ENCODE data around the gene OSGEP. TPM values are rescaled to one million over a fixed set of nuclear protein-coding genes. Genes with fewer than 3 reads are reported as not detected.

The OSGEP gene
- total RNA-seq, 1 donor from 2014 or later = 67.0 TPM

DNA sequence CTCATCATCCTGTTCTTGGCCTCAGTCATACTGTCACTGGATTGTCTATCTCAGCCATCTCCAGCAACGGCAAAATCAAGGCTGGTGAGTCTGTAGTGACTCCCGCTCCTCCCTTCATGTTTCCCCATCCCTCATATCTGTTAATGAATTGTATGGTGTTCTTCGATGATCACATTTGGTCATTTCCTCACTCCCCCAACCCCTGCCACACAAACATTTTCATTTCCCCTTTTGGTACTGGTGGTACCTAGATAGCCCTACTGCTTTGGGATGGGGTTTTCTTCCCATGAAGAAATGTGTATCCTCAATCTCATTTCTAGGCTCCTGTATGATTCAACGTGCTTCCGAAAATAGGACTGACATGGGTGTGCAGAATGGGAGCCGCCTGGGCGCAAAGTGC is 15.9 kb downstream of the OSGEP start:
- H3K36me3 ChIP-seq = no peaks in the 10 kb centered on the region
- no peak overlapping the region for H3K9ac ChIP-seq
- no peaks in the 10 kb centered on the region for H3K4me1 Mint-ChIP-seq
- no peak overlapping the region for H3K4me2 ChIP-seq
- no peaks in the 10 kb centered on the region for H3K27me3 ChIP-seq
- no peaks in the 10 kb centered on the region for H3K4me1 ChIP-seq
- no peak overlapping the region for H3K4me3 ChIP-seq
- peaks cover 5% of the 10 kb centered on the region for H3K27me3 Mint-ChIP-seq (ENCODE audit: insufficient read depth, low read depth)
- H3K36me3 Mint-ChIP-seq = peaks cover 4% of the 10 kb centered on the region
- no peaks in the 10 kb centered on the region for H3K79me2 ChIP-seq (ENCODE audit: low read depth)
- H2AFZ ChIP-seq (replicated peaks) = no peak overlapping the region
- no peaks in the 10 kb centered on the region for H3K9me3 ChIP-seq (ENCODE audit: low read depth)
- no peaks in the 10 kb centered on the region for H4K20me1 ChIP-seq (ENCODE audit: low read depth)
- no peak overlapping the region for H3K27ac ChIP-seq
- TF ChIP-seq, protein P1, sequence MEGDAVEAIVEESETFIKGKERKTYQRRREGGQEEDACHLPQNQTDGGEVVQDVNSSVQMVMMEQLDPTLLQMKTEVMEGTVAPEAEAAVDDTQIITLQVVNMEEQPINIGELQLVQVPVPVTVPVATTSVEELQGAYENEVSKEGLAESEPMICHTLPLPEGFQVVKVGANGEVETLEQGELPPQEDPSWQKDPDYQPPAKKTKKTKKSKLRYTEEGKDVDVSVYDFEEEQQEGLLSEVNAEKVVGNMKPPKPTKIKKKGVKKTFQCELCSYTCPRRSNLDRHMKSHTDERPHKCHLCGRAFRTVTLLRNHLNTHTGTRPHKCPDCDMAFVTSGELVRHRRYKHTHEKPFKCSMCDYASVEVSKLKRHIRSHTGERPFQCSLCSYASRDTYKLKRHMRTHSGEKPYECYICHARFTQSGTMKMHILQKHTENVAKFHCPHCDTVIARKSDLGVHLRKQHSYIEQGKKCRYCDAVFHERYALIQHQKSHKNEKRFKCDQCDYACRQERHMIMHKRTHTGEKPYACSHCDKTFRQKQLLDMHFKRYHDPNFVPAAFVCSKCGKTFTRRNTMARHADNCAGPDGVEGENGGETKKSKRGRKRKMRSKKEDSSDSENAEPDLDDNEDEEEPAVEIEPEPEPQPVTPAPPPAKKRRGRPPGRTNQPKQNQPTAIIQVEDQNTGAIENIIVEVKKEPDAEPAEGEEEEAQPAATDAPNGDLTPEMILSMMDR (IDR thresholded peaks at IDR 0.05) = no peak
- TF ChIP-seq EZH2phosphoT487 (IDR thresholded peaks at IDR 0.05) = no peak
- peak overlapping the region; percentile 50 for H3K4me3 Mint-ChIP-seq
- no peak overlapping the region for H3K27ac Mint-ChIP-seq
- DNase-seq (ENCODE audit: low spot score) = no peak
- H3F3A ChIP-seq (ENCODE audit: low read depth) = no peaks in the 10 kb centered on the region
- no peaks in the 10 kb centered on the region for H3K9me3 Mint-ChIP-seq

DNA sequence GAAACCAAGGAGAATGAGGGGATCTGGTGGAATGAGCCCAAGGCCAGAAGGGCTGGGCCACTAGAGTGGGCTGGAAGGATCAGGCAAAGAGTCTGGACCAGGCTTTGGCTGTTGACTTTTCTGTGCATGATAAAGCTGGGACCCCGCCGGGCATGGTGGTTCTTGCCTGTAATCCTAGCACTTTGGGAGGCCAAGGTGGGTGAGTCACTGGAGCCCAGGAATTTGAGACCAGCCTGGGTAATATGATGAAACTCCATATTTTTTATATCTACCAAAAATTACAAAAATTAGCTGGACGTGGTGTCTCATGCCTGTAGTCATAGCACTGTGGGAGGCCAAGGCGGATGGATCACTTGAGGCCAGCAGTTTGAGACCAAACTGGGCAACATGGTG is 18.3 kb downstream of the OSGEP start:
- Histone ChIP-seq H3K4me3 (no peak overlapping the region), H3K4me1 (no peaks in the 10 kb centered on the region), H3K27me3 (no peaks in the 10 kb centered on the region), H3K79me2 (ENCODE audit: low read depth) (no peaks in the 10 kb centered on the region), H3K36me3 (no peaks in the 10 kb centered on the region), H3K9ac (no peak overlapping the region), H3K27ac (no peak overlapping the region), H2AFZ (replicated peaks) (no peak overlapping the region), H3K4me2 (no peak overlapping the region), H3F3A (ENCODE audit: low read depth) (no peaks in the 10 kb centered on the region), H4K20me1 (ENCODE audit: low read depth) (no peaks in the 10 kb centered on the region), H3K9me3 (ENCODE audit: low read depth) (no peaks in the 10 kb centered on the region)
- Mint-ChIP-seq H3K4me3 (no peak overlapping the region), H3K36me3 (no peaks in the 10 kb centered on the region), H3K27ac (no peak overlapping the region), H3K27me3 (ENCODE audit: insufficient read depth, low read depth) (peaks cover 7% of the 10 kb centered on the region), H3K9me3 (no peaks in the 10 kb centered on the region), H3K4me1 (no peaks in the 10 kb centered on the region)
- DNase-seq (ENCODE audit: low spot score) = no peak
- TF ChIP-seq EZH2phosphoT487 (IDR thresholded peaks at IDR 0.05) = no peak
- TF ChIP-seq EZH2 (IDR thresholded peaks at IDR 0.05) = no peak
- TF ChIP-seq, protein P1 (IDR thresholded peaks at IDR 0.05) = no peak

DNA sequence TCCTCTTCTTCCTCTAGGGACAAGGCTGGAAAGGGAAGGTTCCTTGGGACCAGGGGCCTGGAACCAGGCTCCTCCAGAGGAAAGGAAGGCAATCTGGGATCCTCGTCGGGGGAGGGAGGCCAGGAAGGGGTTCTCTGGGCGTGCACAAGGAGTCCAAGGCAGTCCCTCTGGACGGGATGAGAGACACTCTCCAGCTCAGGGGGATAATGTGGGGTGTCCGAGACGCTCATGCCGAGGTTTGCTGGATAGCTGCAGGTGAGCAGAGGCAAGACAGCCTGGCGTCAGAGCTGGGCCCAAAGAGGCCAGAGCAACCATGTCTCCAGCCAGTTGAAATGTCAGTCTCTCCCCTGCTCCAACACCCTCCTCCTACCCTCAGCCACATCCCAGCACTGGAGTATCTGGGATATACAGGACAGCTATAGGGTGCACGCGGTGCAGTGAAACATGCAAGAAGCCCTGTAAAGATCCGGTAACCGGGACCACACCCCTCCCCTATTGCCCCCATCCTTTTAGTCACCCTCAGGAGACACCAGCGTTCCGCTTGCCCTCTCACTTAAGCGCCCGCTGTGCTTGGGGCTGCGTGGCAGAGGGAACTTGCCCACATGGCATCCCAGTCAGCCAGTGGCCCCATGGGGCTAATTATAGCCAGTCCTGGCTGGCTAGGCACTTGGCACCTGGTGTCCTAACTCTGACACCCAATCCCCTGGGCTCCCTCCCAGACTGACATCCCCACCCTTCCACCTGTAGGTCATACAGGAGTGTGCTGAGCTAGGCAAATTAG is 18.8 kb downstream of the OSGEP start, which contains the start of gene KLHL33:
Gene KLHL33, minus strand, starts transcription at position 585 of the 781 bp plus-strand sequence. Its CDS starts 355 bp downstream, at position 230.
- Mint-ChIP-seq H3K27ac (no peak within 1 kb of the TSS), H3K4me1 (no peaks in the 10 kb centered on the region), H3K27me3 (ENCODE audit: insufficient read depth, low read depth) (peaks cover 7% of the 10 kb centered on the region), H3K4me3 (no peak within 1 kb of the TSS), H3K36me3 (no peaks in the 10 kb centered on the region), H3K9me3 (no peaks in the 10 kb centered on the region)
- no peaks in the 10 kb centered on the region for H4K20me1 ChIP-seq (ENCODE audit: low read depth)
- H3K9ac ChIP-seq = no peak within 1 kb of the TSS
- TF ChIP-seq EZH2 (IDR thresholded peaks at IDR 0.05) = no peak
- TF ChIP-seq EZH2phosphoT487 (IDR thresholded peaks at IDR 0.05) = no peak
- TF ChIP-seq, protein P1 (IDR thresholded peaks at IDR 0.05) = no peak
- no peak for DNase-seq (ENCODE audit: low spot score)
- H3K27ac ChIP-seq = no peak within 1 kb of the TSS
- no peaks in the 10 kb centered on the region for H3K4me1 ChIP-seq
- H3F3A ChIP-seq (ENCODE audit: low read depth) = no peaks in the 10 kb centered on the region
- H3K36me3 ChIP-seq = no peaks in the 10 kb centered on the region
- no peaks in the 10 kb centered on the region for H3K27me3 ChIP-seq
- H3K4me2 ChIP-seq = no peak within 1 kb of the TSS
- H3K9me3 ChIP-seq (ENCODE audit: low read depth) = no peaks in the 10 kb centered on the region
- no peaks in the 10 kb centered on the region for H3K79me2 ChIP-seq (ENCODE audit: low read depth)
- H2AFZ ChIP-seq (replicated peaks) = peak within 1 kb of the TSS; percentile 26
- H3K4me3 ChIP-seq = no peak within 1 kb of the TSS
